CD4-positive, alpha-beta T cell treated with Interleukin-15 for 4 hours (primary cell): ENCODE data around the gene SMARCA2.

ENCODE experiments used
- DNase-seq: peaks from one replicate; pipeline ENCODE4 v3.0.0-alpha.2; 2020; ENCODE audit warnings: low spot score

The SMARCA2 gene

DNA sequence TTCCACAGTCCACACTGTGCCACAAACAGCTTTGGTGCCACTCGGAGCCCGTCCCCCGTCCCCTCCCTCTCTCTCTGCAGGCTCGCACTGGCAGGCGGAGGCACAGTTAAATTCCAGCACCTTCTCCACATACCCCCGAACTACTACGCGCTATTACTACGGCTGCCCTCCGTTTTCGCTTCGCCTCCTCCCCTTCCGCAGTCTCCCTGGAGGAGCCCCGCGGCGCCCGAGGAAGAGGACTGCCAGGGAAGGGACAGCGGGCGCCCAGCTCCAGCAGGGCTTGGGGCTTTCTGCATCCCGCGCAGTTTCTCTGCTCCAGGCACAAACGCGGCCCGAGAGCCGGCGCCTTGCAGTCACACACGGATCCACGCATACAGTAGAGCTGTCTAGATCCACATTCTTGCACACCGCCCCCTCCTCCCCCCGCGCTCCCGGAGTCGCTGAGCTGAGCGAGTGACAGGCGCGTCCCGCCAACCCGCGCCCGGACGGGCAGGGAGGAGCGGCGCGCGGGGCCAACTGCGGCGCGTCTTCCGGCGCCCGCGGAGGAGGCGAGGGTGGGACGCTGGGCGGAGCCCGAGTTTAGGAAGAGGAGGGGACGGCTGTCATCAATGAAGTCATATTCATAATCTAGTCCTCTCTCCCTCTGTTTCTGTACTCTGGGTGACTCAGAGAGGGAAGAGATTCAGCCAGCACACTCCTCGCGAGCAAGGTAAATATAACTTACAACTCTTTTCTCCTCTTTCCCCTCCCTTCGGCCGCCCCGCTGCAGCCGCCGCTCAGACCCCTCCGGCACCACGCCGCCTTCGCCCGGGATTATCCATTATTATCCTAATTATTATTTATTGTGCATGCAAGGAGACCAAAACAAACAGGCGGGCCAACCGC is at the start of gene SMARCA2:
SMARCA2 (plus strand) TSS at position 652 of the 885 bp plus-strand sequence. CDS start 13,676 bp downstream, outside the sequence.
- peak; percentile 96 for DNase-seq

DNA sequence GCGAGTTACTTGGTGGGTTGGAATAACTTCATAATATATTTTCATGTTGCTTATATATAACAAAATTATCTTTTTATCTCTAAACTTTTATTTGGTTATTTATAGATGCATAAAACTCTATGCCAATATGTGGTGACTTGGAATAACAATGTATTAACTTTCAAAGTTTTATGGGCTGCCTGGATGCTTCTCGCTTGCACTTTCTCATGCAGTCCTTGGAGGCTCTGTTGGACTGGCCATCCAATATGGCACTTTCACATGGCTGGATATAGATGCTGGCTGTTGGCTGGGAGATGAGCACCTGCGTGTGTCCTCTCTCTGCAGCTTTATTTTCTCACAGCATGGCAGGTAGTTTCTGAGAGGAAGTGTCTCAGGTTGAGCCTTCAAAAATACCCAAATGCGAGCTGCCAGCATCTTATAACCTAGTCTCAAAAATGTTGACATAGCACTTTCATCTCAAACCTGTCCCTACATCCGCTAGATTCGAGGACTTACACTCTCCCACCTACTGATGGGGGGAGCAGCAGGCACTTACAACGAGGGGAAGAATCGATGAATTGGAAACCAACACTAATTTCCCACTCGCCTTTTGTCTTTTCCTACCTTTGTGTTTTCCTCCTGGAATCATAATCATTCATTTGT is 48.3 kb upstream of the SMARCA2 start:
- no peak for DNase-seq

DNA sequence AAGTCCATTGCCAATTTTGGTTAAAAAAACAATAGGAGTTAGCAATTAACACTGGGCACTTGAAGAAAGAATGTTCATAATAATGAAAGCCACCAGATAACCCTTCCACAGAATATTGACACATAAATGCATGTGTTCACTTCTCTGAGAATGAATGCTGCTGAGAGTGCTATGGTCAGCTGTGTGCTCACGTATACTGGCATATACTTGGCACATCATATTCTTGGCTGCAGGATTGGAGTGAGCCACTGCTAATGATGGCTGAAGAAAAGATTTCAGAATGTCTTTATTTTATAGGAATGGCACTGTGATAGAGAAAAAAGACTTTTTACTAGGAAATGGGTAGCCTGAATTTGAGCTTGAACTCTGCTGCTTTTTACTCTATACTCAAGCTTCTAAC is 46.0 kb upstream of the SMARCA2 start:
- DNase-seq: no peak

DNA sequence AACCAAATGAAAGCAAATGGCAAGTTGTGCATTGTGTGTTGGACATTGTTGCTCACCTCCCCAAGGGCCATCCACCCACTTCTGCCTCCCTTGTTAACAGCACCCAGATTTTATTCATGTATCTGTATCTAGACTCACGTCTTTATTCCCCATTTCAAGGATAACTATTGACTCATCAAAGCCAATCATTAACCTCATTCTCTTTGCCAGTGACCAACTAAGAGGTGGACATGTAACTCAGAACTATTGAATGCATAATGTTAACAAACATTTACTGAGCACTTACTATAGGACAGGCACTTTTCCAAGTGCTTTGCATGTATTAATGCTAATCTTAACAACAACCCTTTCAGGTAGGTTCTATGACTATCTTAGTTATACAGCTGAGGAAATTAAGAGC is 45.2 kb upstream of the SMARCA2 start:
- DNase-seq: no peak

DNA sequence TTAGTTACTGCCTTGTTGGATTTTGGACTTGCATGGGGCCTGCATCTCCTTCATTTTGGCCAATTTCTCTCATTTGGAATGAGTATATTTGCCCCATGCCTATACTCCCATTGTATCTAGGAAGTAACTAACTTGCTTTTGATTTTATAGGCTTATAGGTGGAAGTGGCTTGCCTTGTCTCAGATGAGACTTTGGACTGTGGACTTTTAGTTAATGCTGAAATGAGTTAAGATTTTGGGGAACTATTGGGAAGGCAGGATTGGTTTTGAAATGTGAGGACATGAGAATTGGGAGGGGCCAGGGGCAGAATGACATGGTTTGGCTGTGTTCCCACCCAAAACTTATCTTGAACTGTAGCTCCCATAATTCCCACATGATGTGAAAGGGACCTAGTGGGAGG is 42.5 kb upstream of the SMARCA2 start:
- no peak for DNase-seq

DNA sequence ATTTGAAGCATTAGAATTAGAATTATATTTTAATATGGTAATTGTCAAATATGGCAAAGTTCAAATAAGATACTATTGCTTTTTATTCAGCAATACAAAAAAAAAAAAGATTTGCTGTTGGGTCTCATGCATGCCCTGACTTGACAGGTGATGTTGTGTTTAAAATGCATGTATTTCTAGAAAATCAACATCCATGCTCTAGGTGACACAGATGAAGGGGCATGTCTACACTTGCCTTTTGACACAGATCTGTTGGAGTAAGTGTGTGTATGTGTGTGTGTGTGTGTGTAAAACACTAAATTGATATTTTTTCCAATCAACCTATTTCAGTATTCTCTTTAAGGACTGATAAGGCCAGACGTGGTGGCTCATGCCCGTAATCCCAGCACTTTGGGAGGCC is 38.1 kb upstream of the SMARCA2 start:
- no peak for DNase-seq

DNA sequence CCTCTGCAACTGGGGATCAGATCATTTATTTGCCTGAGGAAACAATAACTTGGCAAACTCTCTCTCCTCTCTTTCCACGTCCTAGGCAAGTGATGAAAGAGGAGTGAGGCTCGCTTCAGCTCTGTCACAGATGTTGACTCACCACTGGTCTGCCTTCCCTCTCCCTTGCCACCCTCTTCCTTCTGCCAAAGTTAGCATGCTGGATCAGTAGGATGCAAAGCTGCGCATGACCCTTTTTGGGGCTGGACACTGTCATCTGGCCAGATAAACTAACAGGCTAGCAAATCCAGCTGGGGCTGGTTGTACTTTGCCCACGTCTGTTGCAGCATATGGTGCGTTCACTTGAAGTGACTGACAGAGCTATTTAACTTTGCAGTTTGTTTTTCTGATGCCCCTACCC is 36.2 kb upstream of the SMARCA2 start:
- no peak for DNase-seq

DNA sequence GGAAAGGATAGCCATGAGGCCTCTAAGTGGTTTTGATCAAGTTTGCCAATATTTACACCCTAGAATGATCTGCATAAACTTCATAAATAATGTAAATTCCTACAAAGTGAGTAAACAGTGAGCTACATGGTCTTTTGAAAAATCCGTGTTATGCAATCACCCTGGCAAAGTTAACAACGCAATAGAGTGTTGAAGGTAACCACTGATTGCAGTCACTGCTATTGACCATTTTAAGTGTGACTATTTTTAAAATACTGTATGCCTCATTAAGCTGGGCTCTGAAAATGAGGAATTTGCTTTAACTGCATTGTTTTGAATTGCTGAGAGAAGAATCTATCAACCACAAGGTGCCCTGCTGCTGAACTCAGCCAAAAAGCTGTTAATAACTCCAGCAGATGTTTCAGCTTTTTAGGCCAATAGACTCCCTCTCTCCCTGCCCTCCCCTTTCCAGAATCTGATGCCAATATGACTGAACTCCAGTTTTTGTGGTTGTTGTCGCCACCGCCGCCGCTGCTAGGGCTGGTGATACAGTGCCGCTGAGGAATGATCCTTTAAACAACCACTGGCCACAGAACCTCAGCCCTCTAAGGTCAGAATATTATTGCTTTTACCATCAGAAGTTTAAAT is 35.3 kb upstream of the SMARCA2 start:
- DNase-seq: no peak

DNA sequence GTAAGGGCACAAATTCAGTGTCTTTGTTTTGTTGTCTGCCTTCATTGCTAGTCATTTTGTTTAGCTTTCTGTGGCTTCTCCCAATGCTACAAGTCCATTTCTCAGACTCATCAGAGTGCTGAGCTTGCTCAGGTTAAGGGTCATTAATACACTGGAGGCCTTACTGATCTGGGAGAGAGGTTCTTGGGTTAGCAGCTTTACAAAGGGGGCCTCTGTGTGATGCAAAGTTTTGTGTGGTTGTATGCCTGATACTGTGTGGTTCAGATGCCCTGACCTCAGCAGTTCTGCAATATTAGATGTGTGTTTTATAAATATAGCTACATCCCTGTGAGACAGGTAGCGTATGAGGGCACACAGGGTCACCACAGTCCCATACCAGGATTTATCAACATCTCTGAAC is 34.8 kb upstream of the SMARCA2 start:
- no peak for DNase-seq

DNA sequence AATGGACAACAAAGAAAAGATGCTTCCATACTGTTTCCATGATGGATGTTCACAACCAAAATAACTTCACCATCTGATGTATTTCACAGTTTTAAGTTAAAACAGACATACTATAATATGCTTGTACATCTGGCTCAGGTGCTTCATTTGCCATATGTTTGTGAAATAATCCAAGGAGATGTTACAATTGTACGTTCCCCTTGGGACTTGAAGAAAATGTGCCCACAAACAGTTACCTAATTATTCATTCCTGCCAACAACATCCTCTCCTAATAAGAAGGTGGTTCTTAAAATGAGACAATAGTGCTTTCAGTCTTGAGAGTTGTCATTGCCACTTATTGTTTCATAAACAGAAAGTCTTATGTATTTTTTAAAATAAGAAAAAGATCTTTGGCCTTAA is 33.1 kb upstream of the SMARCA2 start:
- no peak for DNase-seq

DNA sequence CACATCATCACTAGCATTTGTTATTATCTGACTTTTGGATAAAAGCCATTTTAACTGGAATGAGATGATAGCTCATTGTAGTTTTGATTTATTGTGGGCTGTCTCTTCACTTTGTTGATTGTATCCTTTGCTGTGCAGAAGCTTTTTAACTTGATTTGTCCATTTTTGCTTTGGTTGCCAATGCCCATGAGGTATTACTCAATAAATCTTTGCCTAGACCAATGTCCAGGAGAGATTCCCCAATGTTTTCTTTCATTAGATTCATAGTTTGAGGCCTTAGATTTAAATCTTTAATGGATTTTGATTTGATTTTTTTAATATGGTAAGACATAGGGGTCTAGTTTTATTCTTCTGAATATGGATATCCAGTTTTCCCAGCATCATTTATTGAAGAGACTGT is 28.8 kb upstream of the SMARCA2 start:
- DNase-seq: no peak

DNA sequence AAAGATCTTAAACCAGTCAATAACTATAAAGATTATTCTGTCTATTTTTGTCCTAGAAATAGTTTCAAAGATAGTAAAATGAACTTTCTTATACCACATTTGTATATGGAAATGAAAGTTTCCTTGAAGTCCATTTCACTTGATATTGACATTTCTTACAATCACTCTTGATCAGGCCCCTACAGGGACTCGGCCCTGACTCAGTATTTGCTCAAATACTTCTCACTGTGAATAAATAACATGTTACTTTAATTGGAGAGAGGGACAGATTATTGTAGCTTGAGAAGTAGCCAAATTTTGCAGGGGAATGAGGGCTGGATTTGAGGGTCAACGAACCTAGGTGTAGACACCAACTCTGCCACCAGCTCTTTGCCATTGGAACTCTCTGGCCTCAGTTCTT is 25.6 kb upstream of the SMARCA2 start:
- no peak for DNase-seq

DNA sequence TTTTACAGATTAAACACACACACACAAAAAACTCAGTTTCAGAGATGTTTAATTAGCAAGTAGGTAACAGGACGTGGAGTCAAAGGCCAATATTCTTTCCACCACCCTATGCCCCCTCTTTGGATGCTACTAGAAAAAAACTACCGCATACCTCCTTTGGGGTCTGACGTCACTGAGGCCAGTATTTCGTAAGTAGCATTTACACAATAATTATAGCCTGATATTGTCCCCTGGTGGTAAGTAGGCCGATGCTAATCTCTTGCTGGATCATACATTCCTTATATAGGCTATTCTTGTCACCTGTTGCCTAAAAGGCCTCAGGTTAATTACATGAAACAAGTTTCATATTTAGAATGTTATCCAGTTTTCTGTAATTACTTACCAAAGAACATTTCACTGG is 21.0 kb upstream of the SMARCA2 start:
- DNase-seq: no peak

DNA sequence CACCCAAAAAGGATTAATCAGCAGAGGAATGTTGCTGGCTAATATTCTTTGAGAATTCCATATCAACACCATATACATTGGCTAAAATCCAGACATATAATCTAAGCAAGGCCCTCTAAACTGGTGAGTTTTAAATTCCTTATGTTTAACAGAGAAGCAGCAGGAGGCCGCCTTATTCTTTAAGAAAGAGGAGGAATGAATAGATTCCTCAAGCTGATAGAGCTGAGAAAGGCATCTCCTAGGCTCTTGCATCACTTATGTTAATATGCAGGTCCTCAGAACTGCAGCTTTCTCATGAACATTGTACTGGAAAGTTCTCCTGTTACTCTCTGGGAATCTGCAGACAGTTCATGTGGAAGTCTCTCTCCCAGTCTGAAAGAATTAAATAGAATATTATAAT is 20.1 kb upstream of the SMARCA2 start:
- no peak for DNase-seq

DNA sequence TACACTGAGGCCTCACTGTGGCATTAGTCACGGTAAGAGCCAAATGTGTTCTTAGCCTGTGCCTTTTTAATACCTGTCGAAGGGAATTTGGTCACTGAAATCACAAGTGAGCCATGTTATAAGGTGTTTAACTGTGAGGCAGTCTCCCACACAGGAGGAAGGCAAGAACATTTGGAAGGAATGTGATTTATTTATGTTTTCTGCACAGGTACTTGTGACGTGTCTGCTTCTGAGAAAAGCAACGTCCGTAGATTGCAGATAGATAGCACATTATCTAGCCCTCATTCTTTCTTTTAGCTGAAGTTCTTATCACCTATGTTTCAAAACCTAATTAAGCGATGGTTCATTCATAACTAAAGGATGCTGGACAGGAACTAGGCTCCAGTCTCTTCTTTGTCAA is 19.0 kb upstream of the SMARCA2 start:
- no peak for DNase-seq

DNA sequence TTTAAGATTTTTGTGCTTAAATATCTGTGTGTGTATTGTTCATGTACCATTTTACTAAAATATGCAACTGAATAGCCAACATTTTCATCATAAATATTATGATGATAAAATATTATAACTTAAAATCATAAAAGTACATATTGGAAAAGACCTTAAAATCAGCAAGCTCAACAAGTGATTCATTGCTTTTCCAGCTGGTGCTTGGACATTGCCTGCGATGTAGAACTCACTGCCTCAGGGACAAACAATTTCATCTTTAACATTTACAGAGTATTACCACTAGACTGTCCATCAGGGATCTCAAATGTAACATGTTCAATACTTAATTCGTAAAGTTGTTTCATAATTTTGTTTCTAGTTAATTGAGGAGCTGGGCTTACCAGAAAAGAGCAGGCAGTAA is 17.5 kb upstream of the SMARCA2 start:
- no peak for DNase-seq

DNA sequence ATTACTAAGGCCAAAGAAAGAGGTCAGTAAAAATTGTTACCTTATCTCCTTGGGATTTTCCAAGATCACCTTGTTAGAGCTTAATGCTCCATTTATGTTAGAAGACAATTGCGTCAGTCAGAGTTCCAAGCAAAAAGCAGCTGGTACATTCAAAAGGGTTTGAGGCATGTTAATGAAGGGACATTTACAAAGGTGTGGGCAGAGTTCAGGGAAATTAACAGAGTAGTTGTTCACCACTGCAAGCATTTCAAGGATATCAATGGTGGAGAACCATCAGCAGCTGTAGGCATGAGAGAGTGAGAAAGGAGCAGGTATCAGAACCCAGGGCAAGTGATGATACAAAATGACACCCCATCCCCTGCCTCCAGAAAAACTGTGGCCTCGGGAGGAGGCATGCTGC is 17.0 kb upstream of the SMARCA2 start:
- no peak for DNase-seq

DNA sequence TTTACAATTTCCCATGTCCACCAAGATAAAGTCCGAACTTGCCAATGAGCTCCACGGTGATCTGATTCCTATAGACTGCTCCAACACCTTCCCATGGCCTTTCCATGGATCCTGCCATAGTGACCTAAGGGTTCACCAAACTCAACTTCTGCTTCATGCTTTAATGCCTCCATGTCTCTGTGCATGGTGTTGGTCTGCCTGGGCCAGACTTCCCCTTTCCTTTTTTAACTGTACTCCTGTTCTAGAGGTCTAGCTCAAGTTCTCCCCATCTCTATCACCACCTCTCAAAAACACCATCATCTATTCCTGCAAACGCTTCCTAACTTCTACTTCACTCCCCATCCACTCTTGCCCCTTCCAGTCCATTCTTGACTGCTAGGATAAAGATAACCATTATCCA is 14.8 kb upstream of the SMARCA2 start:
- no peak for DNase-seq

DNA sequence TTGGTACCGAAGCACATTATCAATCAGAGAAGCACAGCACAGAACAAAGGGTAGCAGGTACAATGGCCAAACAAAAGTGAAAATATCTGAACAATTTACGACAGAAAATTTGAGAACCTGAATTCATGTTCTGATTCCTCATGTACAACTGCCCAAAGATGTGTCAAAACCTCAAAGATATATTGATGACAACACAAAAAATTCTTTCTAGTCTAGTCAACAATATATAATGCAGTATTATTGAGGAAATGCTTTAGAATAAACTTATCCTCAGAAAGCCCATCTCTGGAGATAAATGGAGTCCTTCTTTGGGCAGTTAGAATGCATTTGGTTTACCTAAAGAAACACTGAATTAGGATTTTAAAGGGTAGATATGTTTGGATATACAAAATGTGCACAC is 6.8 kb upstream of the SMARCA2 start:
- no peak for DNase-seq

DNA sequence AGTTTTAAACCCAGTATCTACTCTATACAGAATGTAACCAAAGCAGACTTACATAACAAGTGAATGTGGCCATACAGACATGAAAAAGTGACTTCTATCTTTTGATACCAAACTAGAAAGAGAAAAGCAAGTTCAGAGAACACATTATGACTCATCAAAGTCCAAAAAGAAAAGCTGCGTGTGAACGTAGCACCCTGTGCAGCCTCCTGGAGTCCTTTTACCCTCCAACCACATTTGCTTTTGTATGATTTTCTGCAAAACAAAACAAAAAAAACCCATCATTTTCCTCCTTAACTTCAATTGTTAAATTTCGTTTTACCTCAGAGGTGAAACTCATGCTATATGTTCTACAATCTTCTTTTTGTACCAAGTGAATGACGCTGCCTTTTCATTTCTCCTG is 2.8 kb upstream of the SMARCA2 start:
- DNase-seq: peak; percentile 33

DNA sequence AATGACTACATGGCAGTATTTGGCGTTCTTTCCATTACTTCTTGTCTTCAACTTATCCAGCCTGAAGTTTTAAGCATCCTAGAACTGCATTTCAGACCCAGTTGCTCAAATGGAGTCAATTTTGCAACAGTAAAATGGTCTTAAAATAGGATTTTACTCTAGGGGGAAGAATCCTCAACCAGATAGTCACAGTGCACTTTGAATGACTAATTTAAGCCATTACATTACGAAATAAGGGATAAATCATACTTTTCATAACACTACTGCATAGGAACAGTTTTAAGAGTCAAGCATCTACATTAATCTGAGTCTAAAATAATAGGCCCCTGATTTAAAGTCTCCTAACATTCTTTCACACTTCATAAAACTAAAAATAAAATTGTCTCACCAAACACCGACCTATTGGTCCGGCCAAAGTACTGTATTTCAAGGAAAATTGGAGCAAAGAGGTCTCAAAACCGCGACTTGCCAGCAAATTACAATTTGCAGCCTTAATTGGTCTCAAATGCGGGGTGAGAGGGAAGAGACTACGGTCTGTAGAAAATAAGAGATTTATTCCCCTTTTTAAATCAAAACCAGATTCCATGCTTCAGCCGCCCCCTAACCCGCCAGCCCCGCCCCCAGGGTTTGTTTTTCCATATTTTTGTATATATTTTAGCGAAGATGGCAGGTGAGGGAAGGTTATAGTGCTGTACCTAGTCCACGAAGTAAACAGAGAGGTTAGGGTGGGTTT is 1.2 kb upstream of the SMARCA2 start:
- DNase-seq: no peak

DNA sequence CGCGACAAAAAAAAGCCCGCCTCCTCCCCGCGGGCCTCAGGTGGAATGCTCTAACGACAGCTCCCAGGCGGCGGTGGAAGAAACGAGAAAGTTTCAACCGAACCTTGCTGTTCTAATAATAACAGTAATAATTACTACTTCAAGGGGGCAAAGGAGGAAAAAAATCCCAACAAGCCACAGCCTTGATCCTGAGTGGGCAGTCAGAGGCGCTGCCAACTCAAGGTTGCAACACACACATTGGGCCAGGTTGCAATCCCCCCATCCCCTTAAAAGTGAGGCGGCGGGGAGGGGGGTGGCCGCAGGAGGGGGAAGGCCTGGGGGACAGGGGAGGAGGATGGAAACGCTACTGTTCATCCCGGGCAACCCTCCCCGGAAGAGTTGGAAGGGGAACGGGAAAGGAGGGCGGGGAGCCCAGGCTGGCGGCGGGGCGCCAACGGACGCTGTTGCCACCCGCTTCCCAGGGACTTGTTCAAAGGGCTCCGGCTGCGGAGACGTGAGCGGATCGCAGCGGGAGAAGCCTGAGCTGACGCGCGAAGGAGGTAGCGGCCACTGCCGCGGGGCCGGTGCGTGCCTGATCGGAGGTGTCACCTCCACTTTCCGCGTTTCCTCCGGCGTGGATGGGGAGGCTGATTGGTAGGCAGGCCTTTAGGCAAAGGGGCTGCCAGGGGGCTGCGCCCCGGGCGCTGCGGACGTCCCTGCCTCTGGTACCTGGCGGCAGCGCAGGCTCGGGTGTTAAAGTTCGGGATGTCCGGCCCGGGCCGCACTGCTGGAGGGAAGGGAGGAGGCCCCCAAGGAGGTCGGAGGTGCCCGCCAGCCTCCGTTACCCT is 647 bp downstream of the SMARCA2 start:
- DNase-seq: peak; percentile 31
